ENCODE measurements around the gene AGAP3.

The AGAP3 gene

GRCh38 chr7:151123158-151123821 is 37.0 kb downstream of the AGAP3 start:
- no peak for DNase-seq (ENCODE audit: low read depth)

GRCh38 chr7:151123822-151124464 is 37.7 kb downstream of the AGAP3 start:
- peak; percentile 77 for DNase-seq (ENCODE audit: low read depth)

- no peak for DNase-seq (ENCODE audit: low read depth)
These were observed 38.2 kb downstream of the AGAP3 start for GRCh38 chr7:151124481-151124880.

GRCh38 chr7:151124899-151125399 is 38.7 kb downstream of the AGAP3 start:
- DNase-seq (ENCODE audit: low read depth): no peak

GRCh38 chr7:151125470-151125845 is 39.2 kb downstream of the AGAP3 start:
- no peak for DNase-seq (ENCODE audit: low read depth)

- no peak for DNase-seq (ENCODE audit: low read depth)
These were observed 39.7 kb downstream of the AGAP3 start for GRCh38 chr7:151125846-151126481.

- no peak for DNase-seq (ENCODE audit: low read depth)
These were observed 40.3 kb downstream of the AGAP3 start for GRCh38 chr7:151126491-151127137.

GRCh38 chr7:151128144-151128543 is 41.9 kb downstream of the AGAP3 start:
- no peak for DNase-seq (ENCODE audit: low read depth)

GRCh38 chr7:151128716-151129115 is 42.4 kb downstream of the AGAP3 start:
- no peak for DNase-seq (ENCODE audit: low read depth)

- DNase-seq (ENCODE audit: low read depth): no peak
These were observed 43.1 kb downstream of the AGAP3 start for GRCh38 chr7:151129117-151129959.

GRCh38 chr7:151129960-151130591 is 43.8 kb downstream of the AGAP3 start:
- DNase-seq (ENCODE audit: low read depth): no peak

GRCh38 chr7:151130741-151131157 is 44.5 kb downstream of the AGAP3 start:
- no peak for DNase-seq (ENCODE audit: low read depth)

GRCh38 chr7:151131224-151131591 is 44.9 kb downstream of the AGAP3 start:
- DNase-seq (ENCODE audit: low read depth): no peak

- DNase-seq (ENCODE audit: low read depth): no peak
These were observed 45.5 kb downstream of the AGAP3 start for GRCh38 chr7:151131592-151132293.

- no peak for DNase-seq (ENCODE audit: low read depth)
These were observed 46.4 kb downstream of the AGAP3 start for GRCh38 chr7:151132461-151133205.

GRCh38 chr7:151133266-151133985 is 47.2 kb downstream of the AGAP3 start:
- DNase-seq (ENCODE audit: low read depth): no peak

GRCh38 chr7:151133986-151134742 is 47.9 kb downstream of the AGAP3 start:
- no peak for DNase-seq (ENCODE audit: low read depth)

- no peak for DNase-seq (ENCODE audit: low read depth)
These were observed 48.7 kb downstream of the AGAP3 start for GRCh38 chr7:151134743-151135524.
